Measurements from ENCODE around the gene SKIDA1.
A peak's percentile ranks its signal among the peaks of the same experiment; 100 is the strongest.

DNA sequence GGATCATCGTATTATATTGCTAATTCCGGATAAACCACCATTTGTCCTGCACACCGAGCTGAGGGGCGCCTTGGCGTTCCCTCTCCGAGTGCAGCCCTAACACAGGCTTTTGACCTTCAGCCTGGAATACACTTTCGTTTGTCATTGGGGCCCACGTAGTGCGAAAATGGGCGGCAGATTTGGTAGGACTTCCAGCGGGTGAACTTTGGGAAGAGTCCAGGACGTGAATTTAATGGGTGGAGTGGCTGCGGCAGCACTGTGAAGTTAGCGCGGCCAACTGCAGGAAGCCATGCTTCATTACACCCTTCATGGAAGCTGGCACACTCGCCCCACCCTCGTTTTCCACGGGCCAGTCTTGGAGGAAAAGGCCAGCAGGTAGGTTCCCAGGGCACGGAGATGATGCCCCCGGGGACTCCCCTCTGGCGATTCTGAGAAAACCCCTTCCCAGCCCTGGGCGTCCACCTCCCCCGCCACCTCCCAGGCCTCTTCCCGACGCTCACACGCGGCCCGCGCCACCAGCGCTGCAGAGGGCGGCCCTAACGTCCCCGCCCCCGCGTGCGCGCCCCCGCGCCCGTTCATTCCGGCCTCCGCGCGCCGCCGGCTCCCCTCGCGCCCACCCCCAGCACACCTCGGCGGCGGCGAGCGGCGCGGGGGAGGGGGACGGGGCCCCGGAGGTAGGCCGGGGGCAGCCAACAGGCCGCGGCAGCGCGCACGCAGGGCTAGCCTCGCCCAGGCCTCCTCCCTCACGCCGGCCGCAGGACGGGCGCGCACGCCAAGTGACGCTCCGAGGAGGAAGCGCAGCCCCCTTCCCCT, 8.2 kb upstream of the SKIDA1 start, which contains the start of gene MLLT10:
- TF ChIP-seq CTCF (IDR thresholded peaks at IDR 0.05): peak in 1 of 3 experiments; percentile 30
- TF ChIP-seq POLR2A (IDR thresholded peaks at IDR 0.05): no peak
